Measurements from ENCODE around the gene EEF2. TPM values are rescaled to one million over a fixed set of nuclear protein-coding genes. Genes with fewer than 3 reads are reported as not detected.
"Not testable (repeated sequence)": the region's sequence is repeated elsewhere in the genome, so short reads cannot be mapped to it uniquely, and the experiment has no call there.

EEF2 gene
- total RNA-seq, 3 donors from 2014 or later: 1,826 to 2,582 (median 2,012) TPM

DNA sequence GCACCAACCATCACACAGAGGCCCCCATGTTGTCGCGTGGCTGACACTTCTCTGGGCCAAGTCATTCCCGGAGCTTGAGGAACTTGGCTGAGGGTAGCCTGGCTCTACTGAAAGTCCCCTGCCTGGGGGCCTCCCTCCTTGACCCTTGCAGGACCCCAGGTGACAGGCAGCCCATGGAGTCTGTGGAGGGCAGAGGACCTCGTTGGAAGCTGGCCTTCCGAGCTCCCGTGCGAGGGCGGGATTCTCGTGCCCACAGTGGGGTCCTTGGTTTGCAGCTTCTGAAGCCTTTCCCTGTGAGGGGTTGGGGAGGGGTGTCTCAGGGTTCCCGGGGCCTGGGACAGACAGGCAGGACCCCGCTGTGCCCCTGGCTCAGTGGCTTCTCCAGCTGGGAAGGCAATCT, 36.0 kb downstream of the EEF2 start:
- H3K4me1 ChIP-seq (ENCODE audit: low read depth): no peaks in the 10 kb centered on the region
- H3K36me3 ChIP-seq (ENCODE audit: low read depth): no peaks in the 10 kb centered on the region
- ATAC-seq (no peak), DNase-seq (no peak)
- intact Hi-C loops (cut with DNase I, micrococcal nuclease): no loop called here
- TF ChIP-seq, protein P1, sequence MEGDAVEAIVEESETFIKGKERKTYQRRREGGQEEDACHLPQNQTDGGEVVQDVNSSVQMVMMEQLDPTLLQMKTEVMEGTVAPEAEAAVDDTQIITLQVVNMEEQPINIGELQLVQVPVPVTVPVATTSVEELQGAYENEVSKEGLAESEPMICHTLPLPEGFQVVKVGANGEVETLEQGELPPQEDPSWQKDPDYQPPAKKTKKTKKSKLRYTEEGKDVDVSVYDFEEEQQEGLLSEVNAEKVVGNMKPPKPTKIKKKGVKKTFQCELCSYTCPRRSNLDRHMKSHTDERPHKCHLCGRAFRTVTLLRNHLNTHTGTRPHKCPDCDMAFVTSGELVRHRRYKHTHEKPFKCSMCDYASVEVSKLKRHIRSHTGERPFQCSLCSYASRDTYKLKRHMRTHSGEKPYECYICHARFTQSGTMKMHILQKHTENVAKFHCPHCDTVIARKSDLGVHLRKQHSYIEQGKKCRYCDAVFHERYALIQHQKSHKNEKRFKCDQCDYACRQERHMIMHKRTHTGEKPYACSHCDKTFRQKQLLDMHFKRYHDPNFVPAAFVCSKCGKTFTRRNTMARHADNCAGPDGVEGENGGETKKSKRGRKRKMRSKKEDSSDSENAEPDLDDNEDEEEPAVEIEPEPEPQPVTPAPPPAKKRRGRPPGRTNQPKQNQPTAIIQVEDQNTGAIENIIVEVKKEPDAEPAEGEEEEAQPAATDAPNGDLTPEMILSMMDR (IDR thresholded peaks at IDR 0.05): no peak
- H3K9me3 ChIP-seq: no peaks in the 10 kb centered on the region
- H3K4me3 ChIP-seq: no peak overlapping the region

DNA sequence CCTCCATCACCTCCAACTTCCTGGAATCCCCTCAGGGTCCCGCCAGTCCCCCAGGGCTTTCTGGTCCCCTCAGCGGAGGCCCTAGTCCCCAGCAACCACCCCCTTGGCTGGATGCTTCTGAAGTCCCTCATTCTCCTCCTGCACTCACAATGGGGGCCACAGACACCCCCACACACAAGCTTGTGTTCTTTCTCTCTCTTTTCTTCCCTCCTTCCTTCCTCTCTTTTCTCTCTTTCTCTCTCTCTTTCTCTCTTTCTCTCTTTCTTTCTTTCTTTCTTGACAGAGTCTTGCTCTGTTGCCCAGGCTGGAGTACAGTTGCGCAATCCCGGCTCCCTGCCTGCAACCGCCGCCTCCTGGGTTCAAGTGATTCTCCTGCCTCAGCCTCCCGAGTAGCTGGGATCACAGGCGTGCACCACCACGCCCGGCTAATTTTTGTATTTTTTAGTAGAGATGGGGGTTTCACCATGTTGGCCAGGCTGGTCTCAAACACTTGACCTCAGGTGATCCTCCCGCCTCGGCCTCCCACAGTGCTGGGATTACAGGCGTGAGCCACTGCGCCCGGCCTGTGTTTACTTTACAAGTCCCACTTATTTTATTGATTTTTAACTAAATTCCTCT, 37.8 kb downstream of the EEF2 start:
- H3K4me3 ChIP-seq; ATAC-seq; H3K9me3 ChIP-seq; H3K36me3 ChIP-seq (ENCODE audit: low read depth); intact Hi-C loops (cut with DNase I, micrococcal nuclease); DNase-seq; H3K4me1 ChIP-seq (ENCODE audit: low read depth): not testable (repeated sequence)

DNA sequence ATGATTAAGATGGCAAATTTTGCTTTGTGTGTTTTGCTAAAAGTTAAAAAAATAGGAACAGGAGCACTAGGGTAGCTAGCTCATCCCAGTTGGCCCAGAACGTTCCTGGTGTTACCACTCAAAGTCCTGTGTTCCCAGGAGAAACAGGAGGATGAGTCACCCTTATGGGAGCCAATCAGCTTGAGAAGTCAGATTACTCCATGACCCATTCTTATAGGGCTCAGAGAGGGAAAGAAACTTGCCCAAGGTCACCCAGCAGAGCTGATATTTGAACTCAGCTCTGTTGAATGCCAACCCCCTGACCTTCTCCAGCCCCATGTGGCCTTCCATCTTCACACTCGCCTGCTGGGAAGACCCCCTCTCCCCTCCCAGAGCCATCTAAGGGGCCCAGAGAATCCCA, 39.4 kb downstream of the EEF2 start:
- ATAC-seq: no peak
- intact Hi-C loops (cut with DNase I, micrococcal nuclease): no loop called here

DNA sequence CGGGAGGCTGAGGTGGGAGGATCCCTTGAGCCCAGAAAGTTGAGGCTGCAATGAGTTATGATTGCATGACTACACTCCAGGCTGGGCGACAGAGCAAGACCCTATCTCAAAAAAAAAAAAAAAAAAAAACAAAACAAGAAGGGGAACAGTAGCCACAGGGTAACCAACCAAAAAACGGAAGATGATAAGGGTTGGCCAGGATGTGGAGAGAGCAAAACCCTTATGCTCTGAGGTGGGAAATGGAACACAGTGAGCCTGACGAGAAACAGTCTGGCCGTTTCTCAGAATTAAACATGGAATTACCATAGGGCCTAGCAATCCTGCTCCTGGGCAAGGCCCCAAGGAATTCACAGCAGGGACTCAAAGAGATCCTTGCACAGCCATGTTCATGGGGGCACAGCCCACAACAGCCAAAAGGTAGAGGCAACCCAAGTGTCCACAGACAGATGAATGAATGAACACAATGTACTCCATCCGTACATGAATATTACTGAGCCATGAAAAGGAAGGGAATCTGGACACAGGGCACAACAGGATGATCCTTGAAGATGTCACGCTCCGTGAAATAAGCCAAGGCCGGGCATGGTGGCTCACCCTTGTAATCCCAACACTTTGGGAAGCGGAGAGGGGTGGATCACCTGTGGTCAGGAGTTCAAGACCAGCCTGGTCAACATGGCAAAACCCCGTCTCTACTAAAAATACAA, 41.1 kb downstream of the EEF2 start:
- Histone ChIP-seq H3K9me3 (no peaks in the 10 kb centered on the region), H3K4me3 (no peak overlapping the region), H3K4me1 (ENCODE audit: low read depth) (no peaks in the 10 kb centered on the region), H3K36me3 (ENCODE audit: low read depth) (no peaks in the 10 kb centered on the region)
- intact Hi-C loops (cut with DNase I, micrococcal nuclease): no loop called here
- ATAC-seq (no peak), DNase-seq (no peak)
- TF ChIP-seq, protein P1 (IDR thresholded peaks at IDR 0.05): no peak

More for the DNA sequence above, 39.4 kb downstream of the EEF2 start:
- Histone ChIP-seq H3K4me3 (no peak overlapping the region), H3K4me1 (ENCODE audit: low read depth) (no peaks in the 10 kb centered on the region), H3K36me3 (ENCODE audit: low read depth) (no peaks in the 10 kb centered on the region), H3K9me3 (no peaks in the 10 kb centered on the region)
- DNase-seq: no peak
- TF ChIP-seq, protein P1 (IDR thresholded peaks at IDR 0.05): no peak

DNA sequence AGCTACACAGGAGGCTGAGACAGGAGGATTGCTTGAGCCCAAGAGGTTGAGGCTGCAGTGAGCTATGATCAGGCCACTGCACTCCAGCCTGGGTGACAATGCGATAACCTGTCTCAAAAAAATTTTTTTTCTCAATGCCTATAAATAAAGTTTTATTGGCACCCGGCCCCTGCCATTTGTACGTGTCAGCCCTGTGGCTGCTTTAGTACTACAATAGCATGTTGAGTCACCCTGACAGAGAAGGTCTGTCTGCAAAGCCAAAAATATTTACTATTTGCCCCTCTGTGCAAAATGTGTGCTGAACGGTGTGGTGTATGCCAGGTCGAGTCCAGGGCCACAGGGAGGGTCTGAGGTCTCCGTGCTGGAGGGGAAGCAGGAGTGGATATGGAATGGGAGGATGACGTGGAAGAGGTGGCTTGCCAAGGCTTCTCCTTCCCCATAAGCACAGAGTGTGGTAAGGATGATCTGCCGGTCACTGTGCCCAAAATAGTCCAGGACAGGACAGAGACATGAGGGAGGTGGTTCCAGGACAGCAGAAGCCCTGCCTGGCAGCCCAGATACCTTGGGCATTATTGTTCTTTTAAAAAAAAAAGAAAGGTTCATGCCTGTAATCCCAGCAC, 42.4 kb downstream of the EEF2 start:
- DNase-seq (no peak), ATAC-seq (no peak)
- intact Hi-C loops (cut with DNase I, micrococcal nuclease): no loop called here
- H3K36me3 ChIP-seq (ENCODE audit: low read depth): no peaks in the 10 kb centered on the region
- no peak overlapping the region for H3K4me3 ChIP-seq
- TF ChIP-seq, protein P1 (IDR thresholded peaks at IDR 0.05): no peak
- no peaks in the 10 kb centered on the region for H3K4me1 ChIP-seq (ENCODE audit: low read depth)
- no peaks in the 10 kb centered on the region for H3K9me3 ChIP-seq

DNA sequence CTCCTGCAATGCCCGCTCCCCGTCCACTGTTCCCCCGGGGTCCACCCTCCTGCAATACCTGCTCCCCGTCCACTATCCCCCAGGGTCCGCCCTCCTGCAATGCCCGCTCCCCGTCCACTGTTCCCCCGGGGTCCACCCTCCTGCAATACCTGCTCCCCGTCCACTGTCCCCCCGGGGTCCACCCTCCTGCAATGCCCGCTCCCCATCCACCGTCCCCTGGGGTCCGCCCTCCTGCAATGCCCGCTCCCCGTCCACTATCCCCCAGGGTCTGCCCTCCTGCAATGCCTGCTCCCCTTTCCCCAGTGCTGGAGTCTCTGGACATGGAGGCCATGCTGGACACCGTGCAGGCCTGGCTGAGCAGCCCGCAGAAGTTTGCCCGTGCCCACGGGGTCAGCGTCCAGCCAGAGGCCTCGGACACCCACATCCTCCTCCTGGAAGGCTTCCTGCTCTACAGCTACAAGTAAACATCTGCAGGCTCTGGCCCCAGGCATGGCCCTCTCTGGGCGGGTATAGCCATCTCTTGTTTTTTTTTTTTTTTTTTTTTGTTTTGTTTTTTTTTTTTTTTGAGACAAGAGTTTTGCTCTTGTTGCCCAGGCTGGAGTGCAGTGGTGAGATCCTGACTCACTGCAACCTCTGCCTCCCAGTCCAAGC, 46.8 kb downstream of the EEF2 start:
- H3K4me3 ChIP-seq; DNase-seq; H3K36me3 ChIP-seq (ENCODE audit: low read depth); ATAC-seq; H3K9me3 ChIP-seq; H3K4me1 ChIP-seq (ENCODE audit: low read depth); intact Hi-C loops (cut with DNase I, micrococcal nuclease): not testable (repeated sequence)

All from mucosa of descending colon (tissue), 3 donors.